GM19468 (cell line): ENCODE results near the gene ARID3A.

ENCODE experiments used
- ATAC-seq: cut with Tn5 transposase; IDR thresholded peaks from one replicate; pipeline ENCODE4 v1.9.1; 2021; ENCODE audit warnings: mild to moderate bottlenecking, moderate library complexity, moderate number of reproducible peaks; ENCODE audit not compliant: unreplicated experiment; ENCODE audit errors: extremely low read depth

Gene ARID3A

GRCh38 chr19:911197-912033 is 14.4 kb upstream of the ARID3A start:
- ATAC-seq = no peak

- ATAC-seq = no peak
Measured at GRCh38 chr19:912181-913079, 13.4 kb upstream of the ARID3A start.

GRCh38 chr19:913080-913748 is 12.6 kb upstream of the ARID3A start, which contains the start of gene R3HDM4:
Gene R3HDM4, minus strand, starts transcription at chr19:913219. Its CDS starts 62 bp downstream, at chr19:913157.
- ATAC-seq = no peak

GRCh38 chr19:916645-917322 is 9.1 kb upstream of the ARID3A start:
- no peak for ATAC-seq

GRCh38 chr19:917323-918151 is 8.3 kb upstream of the ARID3A start, which contains the start of gene KISS1R:
Gene KISS1R, plus strand, starts transcription at chr19:917333. Its CDS starts 170 bp downstream, at chr19:917503.
- ATAC-seq = no peak

GRCh38 chr19:918152-918437 is 7.7 kb upstream of the ARID3A start:
- no peak for ATAC-seq

- no peak for ATAC-seq
Measured at GRCh38 chr19:918481-919198, 7.2 kb upstream of the ARID3A start.

- ATAC-seq = no peak
Measured at GRCh38 chr19:919199-920050, 6.4 kb upstream of the ARID3A start.

- no peak for ATAC-seq
Measured at GRCh38 chr19:920051-920864, 5.6 kb upstream of the ARID3A start.

- ATAC-seq = no peak
Measured at GRCh38 chr19:924553-925086, 1.2 kb upstream of the ARID3A start.

- no peak for ATAC-seq
Measured at GRCh38 chr19:925087-925525, 729 bp upstream of the ARID3A start.

- no peak for ATAC-seq
Measured at GRCh38 chr19:926323-926588, 421 bp downstream of the ARID3A start.

- no peak for ATAC-seq
Measured at GRCh38 chr19:926589-927350, 935 bp downstream of the ARID3A start.

- ATAC-seq = no peak
Measured at GRCh38 chr19:927351-927779, 1.5 kb downstream of the ARID3A start.

GRCh38 chr19:927780-928401 is 2.1 kb downstream of the ARID3A start:
- ATAC-seq = no peak
